Measurements from ENCODE around the gene AP2M1.

The AP2M1 gene

DNA sequence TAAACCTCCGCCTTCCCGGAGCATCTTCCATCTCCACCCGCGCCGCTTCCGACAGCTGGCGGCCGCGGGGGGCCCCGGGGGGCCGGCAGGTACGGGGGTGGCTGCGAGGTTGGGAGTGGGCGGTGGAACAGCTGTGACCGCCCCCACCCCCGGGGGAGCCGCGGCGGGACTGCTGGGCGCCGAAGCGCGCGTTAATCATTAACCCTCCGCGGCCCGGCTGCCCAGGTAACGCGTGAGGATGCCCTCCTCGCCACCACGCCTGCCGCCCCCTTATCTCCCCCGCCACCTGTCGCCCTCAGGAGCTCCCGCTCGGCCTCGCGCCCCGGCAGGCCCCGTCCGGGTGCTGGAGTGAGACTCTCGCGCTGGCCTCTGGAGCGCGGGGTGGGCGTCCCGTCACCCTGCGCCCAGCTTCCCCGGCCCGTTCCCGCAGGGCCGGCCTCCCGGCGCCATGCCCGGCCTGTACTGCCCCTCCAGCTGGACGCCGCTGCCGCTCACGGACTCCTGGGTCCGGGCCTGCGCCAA, 55.5 kb downstream of the AP2M1 start:
- Histone ChIP-seq H3K4me3 (replicated peaks; ENCODE audit: low read depth, low read length) (peak overlapping the region; percentile 50), H3K36me3 (ENCODE audit: control insufficient read depth, insufficient read depth, low read length) (no peaks in the 10 kb centered on the region), H3K27me3 (replicated peaks; ENCODE audit: control insufficient read depth, insufficient read depth, low read length) (no peaks in the 10 kb centered on the region; the same call in 1 of the 2 replicates)
- no peak for DNase-seq (ENCODE audit: extremely low read depth, insufficient read length)
- TF ChIP-seq, protein P1, sequence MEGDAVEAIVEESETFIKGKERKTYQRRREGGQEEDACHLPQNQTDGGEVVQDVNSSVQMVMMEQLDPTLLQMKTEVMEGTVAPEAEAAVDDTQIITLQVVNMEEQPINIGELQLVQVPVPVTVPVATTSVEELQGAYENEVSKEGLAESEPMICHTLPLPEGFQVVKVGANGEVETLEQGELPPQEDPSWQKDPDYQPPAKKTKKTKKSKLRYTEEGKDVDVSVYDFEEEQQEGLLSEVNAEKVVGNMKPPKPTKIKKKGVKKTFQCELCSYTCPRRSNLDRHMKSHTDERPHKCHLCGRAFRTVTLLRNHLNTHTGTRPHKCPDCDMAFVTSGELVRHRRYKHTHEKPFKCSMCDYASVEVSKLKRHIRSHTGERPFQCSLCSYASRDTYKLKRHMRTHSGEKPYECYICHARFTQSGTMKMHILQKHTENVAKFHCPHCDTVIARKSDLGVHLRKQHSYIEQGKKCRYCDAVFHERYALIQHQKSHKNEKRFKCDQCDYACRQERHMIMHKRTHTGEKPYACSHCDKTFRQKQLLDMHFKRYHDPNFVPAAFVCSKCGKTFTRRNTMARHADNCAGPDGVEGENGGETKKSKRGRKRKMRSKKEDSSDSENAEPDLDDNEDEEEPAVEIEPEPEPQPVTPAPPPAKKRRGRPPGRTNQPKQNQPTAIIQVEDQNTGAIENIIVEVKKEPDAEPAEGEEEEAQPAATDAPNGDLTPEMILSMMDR (IDR thresholded peaks at IDR 0.05; ENCODE audit: insufficient read depth, low read length, poor library complexity, severe bottlenecking), result no peak

DNA sequence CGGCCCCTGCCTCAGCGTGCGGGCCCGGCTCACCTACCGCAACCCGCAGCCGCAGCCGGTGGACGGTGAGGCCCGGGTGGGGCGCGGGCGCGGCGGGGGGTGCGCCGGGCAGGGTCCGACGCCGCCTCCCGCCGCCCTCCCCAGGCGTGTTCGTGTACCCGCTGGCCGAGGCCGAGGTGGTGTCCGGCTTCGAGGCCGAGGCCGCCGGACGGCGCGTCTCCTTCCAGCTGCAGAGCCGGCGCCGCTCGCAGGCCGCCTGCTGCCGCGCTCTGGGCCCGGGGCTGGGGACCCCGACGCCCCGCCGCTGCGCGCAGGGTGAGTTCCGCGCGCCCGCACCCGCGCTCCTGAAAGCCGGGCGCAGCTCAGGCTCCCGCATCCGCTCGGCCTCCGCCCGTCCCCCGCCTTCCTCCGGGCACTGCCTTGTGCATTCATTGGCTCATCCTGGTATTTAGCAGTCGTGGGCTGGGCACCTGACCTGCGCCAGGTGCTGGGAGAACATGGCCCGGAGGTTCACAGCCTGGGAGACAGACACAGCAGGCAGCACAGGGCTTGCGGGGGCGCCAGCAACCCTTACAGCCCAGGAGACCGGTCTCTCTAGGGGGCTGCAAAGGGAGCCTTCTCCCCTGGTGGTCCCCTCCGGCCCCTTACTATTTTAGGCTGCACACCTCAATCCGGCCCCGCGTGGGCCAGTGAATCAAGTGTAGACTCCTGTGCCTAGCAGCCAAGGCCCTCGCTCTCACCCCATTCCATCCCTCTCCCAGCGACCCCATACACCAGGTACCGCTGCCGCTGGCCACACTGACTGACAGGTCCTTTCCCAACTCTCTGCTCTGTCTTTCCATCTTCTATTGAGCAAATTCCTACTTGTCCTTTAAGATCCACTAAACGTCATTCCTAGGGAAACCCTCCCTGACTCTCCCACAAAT, 56.2 kb downstream of the AP2M1 start:
- Histone ChIP-seq H3K36me3 (ENCODE audit: control insufficient read depth, insufficient read depth, low read length) (no peaks in the 10 kb centered on the region), H3K4me3 (replicated peaks; ENCODE audit: low read depth, low read length) (no peak overlapping the region), H3K27me3 (replicated peaks; ENCODE audit: control insufficient read depth, insufficient read depth, low read length) (no peaks in the 10 kb centered on the region; the same call in 1 of the 2 replicates)
- DNase-seq (ENCODE audit: extremely low read depth, insufficient read length), result no peak
- TF ChIP-seq, protein P1 (IDR thresholded peaks at IDR 0.05; ENCODE audit: insufficient read depth, low read length, poor library complexity, severe bottlenecking), result no peak

DNA sequence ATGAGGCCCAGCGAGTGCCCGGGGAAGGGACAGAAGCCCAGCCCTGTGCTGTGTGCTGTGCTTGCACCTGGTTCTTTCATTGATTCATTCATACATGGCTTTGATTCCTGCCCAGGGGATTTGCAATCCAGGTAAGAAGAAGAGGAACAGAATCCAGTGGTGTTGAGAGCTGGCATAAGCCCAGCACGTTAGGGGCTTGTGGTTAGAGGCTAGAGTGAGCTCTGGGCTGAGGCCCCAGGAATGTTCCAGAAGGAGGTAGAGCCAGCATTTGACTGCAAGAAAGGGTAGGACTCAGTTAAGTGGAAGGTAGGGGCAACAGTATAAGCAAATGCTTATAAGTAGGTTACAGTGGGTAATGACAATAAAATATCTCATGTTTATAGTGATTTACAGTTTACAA, 57.0 kb downstream of the AP2M1 start:
- Histone ChIP-seq H3K4me3 (replicated peaks; ENCODE audit: low read depth, low read length) (no peak overlapping the region), H3K27me3 (replicated peaks; ENCODE audit: control insufficient read depth, insufficient read depth, low read length) (no peaks in the 10 kb centered on the region; the same call in 1 of the 2 replicates), H3K36me3 (ENCODE audit: control insufficient read depth, insufficient read depth, low read length) (no peaks in the 10 kb centered on the region)
- DNase-seq (ENCODE audit: extremely low read depth, insufficient read length), result no peak
- TF ChIP-seq, protein P1 (IDR thresholded peaks at IDR 0.05; ENCODE audit: insufficient read depth, low read length, poor library complexity, severe bottlenecking), result no peak

DNA sequence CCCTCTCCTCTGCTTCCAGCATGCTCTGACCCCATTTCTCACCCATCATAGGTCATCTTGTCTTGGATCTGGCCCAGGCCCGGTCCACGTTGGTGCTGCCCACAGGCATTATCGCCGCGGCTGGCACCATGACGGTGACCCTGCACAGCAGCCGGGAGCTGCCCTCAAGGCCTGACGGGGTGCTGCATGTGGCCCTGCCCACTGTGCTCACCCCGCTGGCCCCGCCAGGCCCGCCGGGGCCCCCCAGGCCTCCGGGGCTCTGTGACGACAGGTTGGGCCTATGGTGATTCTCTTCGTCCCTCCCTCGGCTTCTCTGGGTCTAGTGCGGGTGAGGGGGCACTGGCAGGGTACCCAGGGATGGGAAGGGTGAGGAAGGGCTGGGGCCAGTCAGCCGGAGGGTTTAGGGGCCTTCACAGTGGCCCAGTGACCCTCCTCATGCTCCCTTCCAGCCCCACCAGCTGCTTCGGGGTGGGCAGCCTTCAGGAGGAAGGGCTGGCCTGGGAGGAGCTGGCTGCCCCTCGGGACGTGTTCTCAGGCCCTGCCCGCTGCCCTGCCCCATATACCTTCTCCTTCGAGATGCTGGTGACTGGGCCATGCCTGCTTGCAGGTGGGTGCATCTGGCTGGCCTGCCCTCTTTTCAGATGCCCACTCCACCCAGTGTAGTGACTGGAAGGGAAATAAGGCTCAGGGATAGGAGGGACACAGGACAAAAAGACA, 58.6 kb downstream of the AP2M1 start:
- DNase-seq (ENCODE audit: extremely low read depth, insufficient read length), result no peak
- TF ChIP-seq, protein P1 (IDR thresholded peaks at IDR 0.05; ENCODE audit: insufficient read depth, low read length, poor library complexity, severe bottlenecking), result no peak
- Histone ChIP-seq H3K36me3 (ENCODE audit: control insufficient read depth, insufficient read depth, low read length) (no peaks in the 10 kb centered on the region), H3K4me3 (replicated peaks; ENCODE audit: low read depth, low read length) (no peak overlapping the region), H3K27me3 (replicated peaks; ENCODE audit: control insufficient read depth, insufficient read depth, low read length) (no peaks in the 10 kb centered on the region; the same call in 1 of the 2 replicates)

Measured in GM06990 (cell line).